NCI-H345 treated with DMSO at 0.1 percent for 48 hours (cell line): ENCODE results near the gene MICB.
"Not testable (repeated sequence)": the region's sequence is repeated elsewhere in the genome, so short reads cannot be mapped to it uniquely, and the experiment has no call there.

ENCODE experiments used
- DNase-seq: peaks from one replicate; lab custom pipeline; 2025; ENCODE audit not compliant: unreplicated experiment; lab: John Stamatoyannopoulos, UW

Gene MICB

GRCh38 chr6:31497531-31498476 lies at the start of gene MICB:
MICB (plus strand) TSS chr6:31498145; CDS start chr6:31498194, 49 bp downstream.
- DNase-seq, result no peak

- no peak for DNase-seq
Observed at GRCh38 chr6:31450751-31451150, 47.2 kb upstream of the MICB start.

DNA sequence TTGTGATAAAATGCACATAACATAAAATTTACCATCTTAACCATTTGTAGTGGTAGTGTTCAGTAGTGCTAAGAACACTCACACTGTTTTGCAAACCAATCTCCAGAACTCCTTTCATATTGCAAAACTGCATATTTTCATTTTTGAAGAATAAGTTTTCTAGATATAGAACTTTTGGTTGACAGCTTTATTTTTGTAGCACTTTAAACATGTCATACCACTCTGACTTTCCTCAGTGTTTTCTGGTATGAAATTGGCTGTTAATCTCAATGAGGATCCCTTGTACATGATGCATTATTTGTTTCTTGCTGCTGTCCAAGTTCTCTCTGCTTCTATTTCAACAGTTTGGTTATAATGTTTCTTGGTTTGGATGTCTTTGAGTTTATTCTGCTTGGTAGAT lies 45.1 kb upstream of the MICB start:
- no peak for DNase-seq

DNA sequence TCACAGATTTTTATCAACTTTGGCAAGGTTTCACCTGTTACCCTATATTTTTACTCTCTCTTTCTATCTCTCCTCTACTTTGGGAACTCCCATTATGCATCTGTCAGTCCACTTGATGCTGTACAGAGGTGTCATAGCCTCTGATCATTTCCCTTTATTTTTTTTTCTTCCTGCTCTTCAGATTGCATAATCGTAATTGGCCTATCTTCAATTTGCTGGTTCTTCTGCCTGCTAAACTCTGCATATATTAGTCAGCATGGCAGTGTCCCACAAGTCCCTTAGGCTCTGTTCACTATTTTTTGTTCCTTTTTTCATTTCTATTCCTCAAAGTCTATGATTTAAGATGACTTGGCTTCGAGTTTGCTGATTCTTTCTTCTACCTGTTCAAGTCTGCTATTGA lies 44.7 kb upstream of the MICB start:
- DNase-seq, result no peak

DNA sequence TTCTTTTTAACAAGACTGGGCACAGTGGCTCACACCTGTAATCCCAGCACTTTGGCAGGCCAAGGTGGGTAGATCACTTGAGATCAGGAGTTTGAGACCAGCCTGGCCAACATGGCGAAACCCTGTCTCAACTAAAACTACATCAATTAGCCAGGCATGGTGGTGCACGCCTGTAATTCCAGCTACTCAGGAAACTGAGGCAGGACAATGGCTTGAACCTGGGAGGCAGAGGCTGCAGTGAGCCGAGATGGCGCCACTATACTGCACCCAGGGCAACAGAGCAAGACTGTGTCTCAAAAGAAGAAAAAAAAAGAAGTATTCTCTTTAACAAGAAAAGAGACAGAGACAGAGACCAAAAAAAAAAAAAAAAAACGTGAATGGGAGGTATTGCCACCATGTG lies 38.1 kb upstream of the MICB start:
- DNase-seq, result not testable (repeated sequence)

- no peak for DNase-seq
Observed at GRCh38 chr6:31460361-31461025, 37.5 kb upstream of the MICB start.

DNA sequence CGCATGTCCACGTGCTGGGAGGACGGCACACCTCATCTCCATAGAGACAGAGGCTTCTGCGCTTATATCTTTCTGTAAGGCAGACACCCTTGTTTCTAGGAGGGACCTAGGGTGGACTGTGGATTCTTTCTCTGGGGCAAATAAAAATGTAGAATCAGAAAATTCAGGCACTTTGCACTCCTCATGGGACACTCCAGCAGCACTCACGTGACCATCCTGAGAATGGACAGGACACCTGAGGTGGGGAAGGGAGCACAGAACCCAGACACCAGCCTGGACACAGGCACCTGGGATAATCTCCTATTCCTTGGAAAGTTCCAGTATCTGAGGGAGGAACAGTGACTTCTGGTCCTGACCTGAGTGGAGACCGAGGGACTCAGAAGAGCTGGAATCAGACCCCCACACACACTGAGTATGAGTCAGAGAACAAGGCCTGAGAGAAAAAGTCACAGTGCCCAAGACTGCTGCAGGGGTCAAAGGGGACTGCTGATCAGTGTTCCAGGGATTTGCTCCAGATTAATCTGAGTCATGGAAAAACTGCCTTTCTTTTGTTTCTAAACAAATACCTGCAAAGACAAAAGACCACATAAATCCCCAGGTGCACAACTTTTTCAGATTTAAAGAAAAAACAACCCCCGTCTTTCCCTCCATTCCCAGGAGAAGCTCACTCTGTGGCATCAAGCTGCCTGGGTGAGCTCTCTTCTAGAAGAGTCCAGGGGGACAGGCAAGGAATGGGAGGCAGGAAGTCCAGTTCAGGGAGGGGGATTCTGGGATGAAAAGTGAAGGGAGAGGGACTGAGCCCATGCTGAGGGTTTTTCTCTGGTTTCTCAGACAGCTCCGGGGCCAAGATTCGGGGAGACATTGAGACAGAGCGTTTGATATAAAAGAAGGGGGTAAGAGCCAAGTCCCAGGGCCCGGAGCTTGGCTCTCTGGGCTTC lies 35.6 kb upstream of the MICB start:
- no peak for DNase-seq

DNA sequence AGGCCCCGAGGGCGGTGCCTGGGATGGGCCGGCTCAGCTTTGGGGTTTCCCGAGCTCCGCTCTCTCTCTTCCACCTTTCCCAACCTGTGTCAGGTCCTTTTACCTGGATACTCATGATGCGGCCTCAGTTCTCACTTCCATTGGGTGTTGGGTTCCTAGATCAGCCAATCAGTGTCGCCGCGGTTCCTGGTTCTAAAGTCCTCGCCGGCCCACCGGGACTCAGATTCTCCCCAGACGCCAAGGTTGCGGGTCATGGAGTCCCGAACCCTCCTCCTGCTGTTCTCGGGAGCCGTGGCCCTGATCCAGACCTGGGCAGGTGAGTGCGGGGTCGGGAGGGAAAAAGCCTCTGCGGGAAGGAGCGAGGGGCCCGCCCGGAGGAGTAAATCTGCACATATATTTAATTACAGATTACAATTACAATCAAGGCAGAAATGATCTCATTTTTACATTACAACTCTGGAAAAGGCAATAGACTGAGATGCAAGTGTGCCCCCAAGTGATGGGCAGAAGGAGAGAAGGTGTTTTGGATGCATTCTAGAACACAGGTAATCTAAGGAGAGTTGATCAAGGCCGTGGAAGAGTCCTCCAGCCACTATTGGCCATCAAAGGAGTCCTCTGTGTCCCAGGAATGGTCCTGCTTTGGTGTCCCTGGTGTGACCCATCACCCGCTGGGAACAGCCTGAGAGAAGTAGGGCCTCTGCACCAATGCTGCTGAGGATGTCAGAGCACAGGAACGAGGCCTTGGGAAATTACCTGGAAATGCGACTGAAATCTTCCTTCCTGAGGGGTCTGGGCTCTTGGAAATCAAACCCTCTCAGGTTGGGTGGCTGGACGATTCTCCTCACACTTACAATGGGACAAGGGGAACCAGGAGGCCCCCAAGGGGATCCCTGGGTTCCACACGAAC lies 34.7 kb upstream of the MICB start:
- no peak for DNase-seq

DNA sequence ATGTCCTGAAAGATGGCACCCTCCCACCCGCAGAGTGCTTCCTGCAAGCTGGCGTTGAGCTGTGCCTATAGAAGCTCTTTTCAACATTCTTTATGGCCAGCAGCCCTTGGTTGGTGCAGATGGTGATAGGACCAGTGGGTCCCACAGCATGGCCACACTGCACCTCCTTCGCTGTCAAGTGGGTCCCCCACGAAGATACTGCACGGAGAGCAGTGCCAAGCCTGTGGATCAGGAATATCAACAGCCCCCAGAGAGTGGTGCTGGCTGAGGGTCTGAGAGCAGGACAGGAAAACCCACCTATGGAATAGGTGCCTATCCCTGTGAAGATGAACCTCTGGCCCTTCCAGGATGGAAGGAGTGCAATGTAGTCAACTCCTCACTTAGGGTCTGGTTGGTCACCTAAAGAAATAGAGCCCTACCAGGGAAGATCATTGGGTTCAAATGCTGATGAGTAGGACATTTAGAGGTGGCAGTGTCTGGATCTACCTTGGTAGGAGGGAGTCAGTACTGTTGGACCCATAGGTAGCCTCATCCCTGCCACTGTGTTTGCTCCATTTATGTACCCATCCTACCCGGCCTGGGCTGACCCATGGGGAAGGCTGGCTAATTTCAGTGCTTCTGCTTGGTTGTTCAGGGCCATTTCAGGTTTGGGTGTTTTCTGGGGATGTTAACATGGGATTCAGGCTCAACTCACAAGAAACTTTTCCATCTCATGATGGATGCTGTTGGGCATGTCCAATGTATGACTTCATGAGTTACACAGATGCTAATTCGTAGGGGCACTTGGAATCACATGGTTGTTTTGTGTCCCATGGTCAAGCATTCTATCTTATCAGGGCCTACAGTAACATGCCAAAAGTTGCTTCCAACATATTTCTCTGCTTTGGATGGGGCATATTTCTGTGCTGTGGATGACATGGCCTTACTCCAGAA lies 33.4 kb upstream of the MICB start:
- DNase-seq, result no peak

DNA sequence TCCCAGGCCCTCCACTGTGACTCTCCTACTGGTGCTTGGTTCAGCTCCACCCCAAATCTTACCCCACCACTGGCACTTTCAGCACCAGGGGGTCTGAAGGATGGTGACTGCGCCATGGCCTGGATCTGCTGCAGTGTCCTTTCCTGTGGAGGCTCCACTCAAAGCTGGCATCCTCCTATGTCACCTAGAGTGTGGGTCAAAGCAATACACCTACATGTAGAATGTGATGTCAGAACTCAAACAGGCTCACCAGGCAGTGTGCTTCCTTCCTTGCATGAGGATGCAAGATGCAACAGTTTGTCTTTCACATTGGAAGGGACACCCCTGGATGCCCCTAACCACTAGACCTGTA lies 32.8 kb upstream of the MICB start:
- DNase-seq, result no peak

GRCh38 chr6:31465718-31466117 lies 32.2 kb upstream of the MICB start:
- no peak for DNase-seq

DNA sequence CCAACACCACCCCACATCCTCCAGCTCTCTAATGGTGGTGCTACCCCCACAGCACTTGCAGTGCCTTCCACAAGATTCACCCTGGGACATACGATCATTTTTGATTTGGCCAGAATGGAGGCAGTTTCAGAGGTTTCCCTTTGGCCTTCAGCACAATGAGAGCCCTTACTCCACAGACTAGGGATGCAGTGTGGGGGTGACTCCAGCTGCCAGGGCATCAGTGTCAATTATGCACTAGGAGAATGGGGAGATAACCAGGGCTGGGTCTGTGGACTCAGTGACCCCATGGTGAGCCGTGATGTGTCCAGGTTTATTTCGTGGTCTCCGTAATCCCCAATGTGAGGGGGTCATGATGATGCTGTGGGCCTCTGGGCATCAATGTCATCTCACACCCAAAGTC lies 31.5 kb upstream of the MICB start:
- DNase-seq, result no peak

- no peak for DNase-seq
Observed at GRCh38 chr6:31467151-31467550, 30.8 kb upstream of the MICB start.

- DNase-seq, result no peak
Observed at GRCh38 chr6:31468311-31468710, 29.6 kb upstream of the MICB start.

- no peak for DNase-seq
Observed at GRCh38 chr6:31470801-31471200, 27.1 kb upstream of the MICB start.

DNA sequence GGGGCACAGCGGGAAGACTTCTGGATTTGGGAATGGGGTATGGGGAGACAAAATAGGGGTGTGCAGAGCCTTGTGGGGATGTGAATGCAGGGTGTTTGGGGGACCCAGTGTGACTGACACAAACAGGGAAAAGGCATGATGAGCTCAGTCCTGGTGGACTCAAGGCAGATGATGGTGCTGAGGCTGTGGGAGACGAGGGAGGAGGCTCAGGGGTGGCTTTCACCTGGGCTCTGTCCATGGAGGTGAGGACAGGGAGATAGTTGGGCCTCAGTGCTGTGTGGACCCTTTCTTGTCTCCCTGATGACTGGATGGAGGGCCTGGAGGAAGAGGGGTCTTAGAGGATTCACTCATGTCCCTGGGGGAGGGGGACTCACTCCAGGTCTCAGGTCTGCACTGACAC lies 26.2 kb upstream of the MICB start:
- DNase-seq, result no peak

DNA sequence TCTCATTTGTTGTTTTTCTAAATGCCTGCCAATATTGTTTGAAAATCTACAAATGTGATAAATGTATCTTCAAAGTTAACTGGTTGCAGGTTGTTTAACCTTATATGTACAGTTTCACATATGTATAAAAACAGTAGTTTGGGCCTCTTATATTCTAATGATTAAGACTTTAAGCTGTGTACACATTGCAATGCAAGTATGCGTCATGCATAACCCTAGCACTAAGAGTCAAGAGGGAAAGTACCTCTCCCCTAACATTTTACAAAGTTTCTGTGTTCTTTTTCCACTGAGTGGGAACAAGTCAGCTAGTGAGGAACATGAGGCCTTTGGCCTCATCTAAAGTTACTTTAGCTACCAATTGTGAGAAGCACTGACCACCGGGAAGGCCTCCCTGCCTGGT lies 25.7 kb upstream of the MICB start:
- DNase-seq, result no peak

- no peak for DNase-seq
Observed at GRCh38 chr6:31473244-31473643, 24.7 kb upstream of the MICB start.
